Panc1 (cell line): Measurements from ENCODE around the gene OSBPL5. TPM values are rescaled to one million over a fixed set of nuclear protein-coding genes. Genes with fewer than 3 reads are reported as not detected.
A peak's percentile ranks its signal among the peaks of the same experiment; 100 is the strongest.

Source experiments
- ATAC-seq: fragments of 200-7000 bp; cut with Tn5 transposase; 2 replicates; pipeline ENCODE4 v1.9.1; 2020; ENCODE audit warnings: mild to moderate bottlenecking, moderate library complexity
- BruUV-seq: library from RNA; stranded (reverse); fragments of 400-500 nt; replicated peaks from 2 replicates; lab custom pipeline; 2021; lab: Mats Ljungman, UMichigan
- CTCF ChIA-PET: fragments of 300-600 bp; sonication (Branson Sonifier 250); formaldehyde crosslinking; loops from one replicate; lab custom pipeline; 2022; ENCODE audit warnings: antibody characterized with exemption; lab: Charles Lee
- POLR2A ChIA-PET: fragments of 300-600 bp; sonication (Branson Sonifier 250); formaldehyde crosslinking; loops from one replicate; lab custom pipeline; 2022; ENCODE audit warnings: antibody characterized with exemption; lab: Charles Lee
- DNase-seq: peaks from one replicate; pipeline ENCODE4 v3.0.0-alpha.2; 2010; ENCODE audit warnings: low read depth, low spot score
- H3K27ac ChIP-seq: 2 replicates; pipeline ENCODE4 v1.5.1; 2011; ENCODE audit warnings: mild to moderate bottlenecking, low read length, inconsistent platforms
- H3K27me3 ChIP-seq: fragments of 200-500 bp; sonication (Bioruptor generic); 2 replicates; pipeline ENCODE4 v1.6.0; 2014; ENCODE audit warnings: low read length, inconsistent platforms; ENCODE audit not compliant: control insufficient read depth, insufficient read depth
- H3K36me3 ChIP-seq: fragments of 200-500 bp; sonication (Bioruptor generic); 2 replicates; pipeline ENCODE4 v1.5.1; 2014; ENCODE audit warnings: inconsistent platforms, mild to moderate bottlenecking, low read length, moderate library complexity; ENCODE audit not compliant: control insufficient read depth, insufficient read depth
- H3K4me1 ChIP-seq: 2 replicates; pipeline ENCODE4 v1.5.1; 2011; ENCODE audit warnings: inconsistent platforms, mild to moderate bottlenecking, low read length, moderate library complexity; ENCODE audit not compliant: control insufficient read depth, insufficient read depth
- H3K4me3 ChIP-seq, 2 experiments: 2 replicates each; pipeline ENCODE4 v1.5.1; 2011 to 2012; ENCODE audit warnings: low read depth in 2 of 2, low read length in 2 of 2, mild to moderate bottlenecking in 2 of 2, inconsistent platforms in 1 of 2, moderate library complexity in 1 of 2
- H3K9me3 ChIP-seq: fragments of 200-500 bp; sonication (Bioruptor generic); 2 replicates; pipeline ENCODE4 v1.5.1; 2014; ENCODE audit warnings: low read depth, mild to moderate bottlenecking, inconsistent platforms, low read length, moderate library complexity; ENCODE audit not compliant: control insufficient read depth, insufficient read depth
- POLR2AphosphoS5 ChIP-seq: IDR thresholded peaks from 2 replicates; pipeline ENCODE4 v1.6.1; 2012; ENCODE audit warnings: mild to moderate bottlenecking, low read depth, low read length, moderate library complexity
- SIN3A ChIP-seq: IDR thresholded peaks from 2 replicates; pipeline ENCODE4 v1.6.1; 2012; ENCODE audit warnings: low read depth, mild to moderate bottlenecking, low read length, moderate library complexity, borderline replicate concordance; ENCODE audit not compliant: insufficient read depth
- TCF7L2 ChIP-seq: IDR thresholded peaks from 2 replicates; pipeline ENCODE4 v1.6.1; 2011; ENCODE audit warnings: mild to moderate bottlenecking, low read depth, low read length, inconsistent platforms
- in situ Hi-C: cut with HindIII; loops from 2 replicates; pipeline ENCODE4 v1.10.0; 2016; ENCODE audit warnings: low sequenced_read_pairs, low pct_unique_long_range_greater_than_20kb
- intact Hi-C: fragments of 100-400 bp; cut with micrococcal nuclease; formaldehyde crosslinking; loops from one replicate; pipeline ENCODE4 v1.10.0; 2022; ENCODE audit not compliant: unreplicated experiment
- total RNA-seq: library from RNA; stranded (reverse); gene quantifications from one replicate; pipeline ENCODE4 v1.2.1, GENCODE V29; 2021; ENCODE audit not compliant: unreplicated experiment
- TF ChIP-seq, protein P1 (sequence below), 2 experiments: IDR thresholded peaks; 2 replicates each; pipeline ENCODE4 v1.6.1; 2011 to 2012; ENCODE audit warnings: low read depth in 2 of 2, control low read depth in 1 of 2, low read length in 1 of 2, mild to moderate bottlenecking in 1 of 2, moderate library complexity in 1 of 2; ENCODE audit not compliant: insufficient read depth in 1 of 2
- TF ChIP-seq, protein P2 (sequence below): fragments of 450-650 bp; IDR thresholded peaks from 2 replicates; pipeline ENCODE4 v1.5.1; 2017; ENCODE audit warnings: mild to moderate bottlenecking

OSBPL5 gene
- total RNA-seq, 1 experiment from 2014 or later, result 20.2 TPM

DNA sequence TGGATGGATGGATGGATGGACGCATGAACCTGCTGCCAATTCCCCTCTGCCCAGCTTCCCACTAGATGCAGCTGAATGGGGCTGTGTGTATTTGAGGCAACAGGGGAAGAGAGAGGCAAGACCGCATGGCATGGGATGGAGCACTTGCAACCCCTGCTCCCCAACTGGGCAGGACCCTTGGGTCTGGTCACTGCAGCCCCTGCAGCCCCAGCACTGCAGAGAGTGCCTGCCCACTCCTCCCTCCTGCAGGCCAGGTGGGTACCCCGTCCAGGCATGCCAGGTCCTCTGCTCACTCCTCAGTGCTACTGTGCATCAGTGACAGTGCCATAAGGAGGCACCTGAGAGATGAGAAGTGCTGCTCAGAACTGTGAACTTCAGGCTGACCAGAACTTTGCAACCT is 40.3 kb downstream of the OSBPL5 start:
- Histone ChIP-seq H3K4me1 (no peaks in the 10 kb centered on the region), H3K36me3 (no peaks in the 10 kb centered on the region), H3K27ac (no peak overlapping the region), H3K4me3 (no peak overlapping the region), H3K9me3 (no peaks in the 10 kb centered on the region), H3K27me3 (no peaks in the 10 kb centered on the region)
- ATAC-seq (peak; percentile 14; the same call in 1 of the 2 replicates), DNase-seq (no peak)
- TF ChIP-seq, protein P1, sequence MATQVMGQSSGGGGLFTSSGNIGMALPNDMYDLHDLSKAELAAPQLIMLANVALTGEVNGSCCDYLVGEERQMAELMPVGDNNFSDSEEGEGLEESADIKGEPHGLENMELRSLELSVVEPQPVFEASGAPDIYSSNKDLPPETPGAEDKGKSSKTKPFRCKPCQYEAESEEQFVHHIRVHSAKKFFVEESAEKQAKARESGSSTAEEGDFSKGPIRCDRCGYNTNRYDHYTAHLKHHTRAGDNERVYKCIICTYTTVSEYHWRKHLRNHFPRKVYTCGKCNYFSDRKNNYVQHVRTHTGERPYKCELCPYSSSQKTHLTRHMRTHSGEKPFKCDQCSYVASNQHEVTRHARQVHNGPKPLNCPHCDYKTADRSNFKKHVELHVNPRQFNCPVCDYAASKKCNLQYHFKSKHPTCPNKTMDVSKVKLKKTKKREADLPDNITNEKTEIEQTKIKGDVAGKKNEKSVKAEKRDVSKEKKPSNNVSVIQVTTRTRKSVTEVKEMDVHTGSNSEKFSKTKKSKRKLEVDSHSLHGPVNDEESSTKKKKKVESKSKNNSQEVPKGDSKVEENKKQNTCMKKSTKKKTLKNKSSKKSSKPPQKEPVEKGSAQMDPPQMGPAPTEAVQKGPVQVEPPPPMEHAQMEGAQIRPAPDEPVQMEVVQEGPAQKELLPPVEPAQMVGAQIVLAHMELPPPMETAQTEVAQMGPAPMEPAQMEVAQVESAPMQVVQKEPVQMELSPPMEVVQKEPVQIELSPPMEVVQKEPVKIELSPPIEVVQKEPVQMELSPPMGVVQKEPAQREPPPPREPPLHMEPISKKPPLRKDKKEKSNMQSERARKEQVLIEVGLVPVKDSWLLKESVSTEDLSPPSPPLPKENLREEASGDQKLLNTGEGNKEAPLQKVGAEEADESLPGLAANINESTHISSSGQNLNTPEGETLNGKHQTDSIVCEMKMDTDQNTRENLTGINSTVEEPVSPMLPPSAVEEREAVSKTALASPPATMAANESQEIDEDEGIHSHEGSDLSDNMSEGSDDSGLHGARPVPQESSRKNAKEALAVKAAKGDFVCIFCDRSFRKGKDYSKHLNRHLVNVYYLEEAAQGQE (IDR thresholded peaks at IDR 0.05; ENCODE audit: insufficient read depth in 1 of 2, low read depth in 2 of 2, low read length in 1 of 2), result no peak
- TF ChIP-seq SIN3A, result no peak
- TF ChIP-seq POLR2AphosphoS5, result no peak
- TF ChIP-seq, protein P2, sequence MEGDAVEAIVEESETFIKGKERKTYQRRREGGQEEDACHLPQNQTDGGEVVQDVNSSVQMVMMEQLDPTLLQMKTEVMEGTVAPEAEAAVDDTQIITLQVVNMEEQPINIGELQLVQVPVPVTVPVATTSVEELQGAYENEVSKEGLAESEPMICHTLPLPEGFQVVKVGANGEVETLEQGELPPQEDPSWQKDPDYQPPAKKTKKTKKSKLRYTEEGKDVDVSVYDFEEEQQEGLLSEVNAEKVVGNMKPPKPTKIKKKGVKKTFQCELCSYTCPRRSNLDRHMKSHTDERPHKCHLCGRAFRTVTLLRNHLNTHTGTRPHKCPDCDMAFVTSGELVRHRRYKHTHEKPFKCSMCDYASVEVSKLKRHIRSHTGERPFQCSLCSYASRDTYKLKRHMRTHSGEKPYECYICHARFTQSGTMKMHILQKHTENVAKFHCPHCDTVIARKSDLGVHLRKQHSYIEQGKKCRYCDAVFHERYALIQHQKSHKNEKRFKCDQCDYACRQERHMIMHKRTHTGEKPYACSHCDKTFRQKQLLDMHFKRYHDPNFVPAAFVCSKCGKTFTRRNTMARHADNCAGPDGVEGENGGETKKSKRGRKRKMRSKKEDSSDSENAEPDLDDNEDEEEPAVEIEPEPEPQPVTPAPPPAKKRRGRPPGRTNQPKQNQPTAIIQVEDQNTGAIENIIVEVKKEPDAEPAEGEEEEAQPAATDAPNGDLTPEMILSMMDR, result no peak
- TF ChIP-seq TCF7L2, result no peak
- ChIA-PET CTCF (interaction anchor here (0.6 kb wide), 1 partner anchor 13 kb away, joined by 3 read pairs; no protein-coding TSS in a partner anchor), POLR2A (interaction anchor here (0.6 kb wide), 1 partner anchor 1300 kb away, joined by 3 read pairs; no protein-coding TSS in a partner anchor)
- intact Hi-C loops, result no loop called here
- in situ Hi-C loops, result no loop called here
- no TSS peak for BruUV-seq

DNA sequence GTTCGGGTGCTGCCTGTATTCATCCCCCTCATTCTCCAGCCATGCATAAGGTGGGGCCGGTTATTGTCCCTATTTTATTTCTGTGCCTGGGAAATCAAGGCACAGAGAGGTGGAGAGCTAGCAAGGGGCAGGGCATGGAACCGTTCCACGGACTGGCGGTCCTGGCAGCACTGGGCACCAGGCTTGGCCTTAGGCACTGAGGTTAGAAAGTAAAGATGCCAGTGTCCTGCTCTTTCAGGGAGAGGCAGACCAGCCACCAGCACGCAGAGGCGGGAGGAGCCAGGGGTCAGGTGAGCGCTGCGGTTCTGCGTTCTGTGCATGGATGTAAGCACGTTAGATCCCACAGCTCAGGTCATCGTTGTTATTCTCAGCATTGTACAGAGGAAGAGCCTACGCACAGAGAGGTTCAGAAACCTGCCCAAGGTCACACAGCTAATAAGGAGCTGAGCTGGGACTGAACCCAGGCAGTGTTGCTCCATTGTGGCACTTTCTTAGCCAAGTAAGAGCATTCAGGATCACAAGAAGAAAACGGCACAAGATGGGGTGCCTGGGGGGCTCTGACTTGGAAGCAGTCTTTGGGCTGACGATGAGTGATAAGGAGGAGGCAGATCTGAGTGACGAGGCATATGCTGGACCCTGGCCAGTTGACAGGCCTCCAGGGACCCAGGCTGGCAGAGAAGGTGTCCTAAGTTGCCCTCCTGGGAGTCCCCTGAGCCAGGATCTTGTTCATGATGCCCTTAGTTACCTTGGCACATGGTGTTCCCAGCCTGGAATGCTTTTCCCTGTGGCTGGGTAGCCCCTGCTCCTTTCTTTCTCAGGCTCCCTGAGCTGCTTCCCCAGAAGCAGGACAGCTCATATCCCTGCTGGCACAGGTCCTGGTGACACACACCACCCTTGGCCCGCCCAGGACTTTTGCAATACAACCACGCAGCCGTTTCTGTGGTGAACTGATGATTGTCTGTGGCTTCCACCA is 41.1 kb downstream of the OSBPL5 start:
- ATAC-seq (peak; percentile 72), DNase-seq (peak; percentile 76)
- no peaks in the 10 kb centered on the region for H3K36me3 ChIP-seq
- no peaks in the 10 kb centered on the region for H3K27me3 ChIP-seq
- H3K4me1 ChIP-seq, result no peaks in the 10 kb centered on the region
- intact Hi-C loops (no loop called here), in situ Hi-C loops (no loop called here)
- H3K9me3 ChIP-seq, result no peaks in the 10 kb centered on the region
- POLR2A ChIA-PET, result no interaction called here
- no peak overlapping the region for H3K4me3 ChIP-seq
- CTCF ChIA-PET, result interaction anchor here (0.6 to 1.2 kb wide), 2 partner anchors 118 to 285 kb away, joined by 3 read pairs; no protein-coding TSS in a partner anchor
- BruUV-seq, result no TSS peak
- TF ChIP-seq TCF7L2 (no peak), SIN3A (no peak), POLR2AphosphoS5 (no peak)
- TF ChIP-seq, protein P1 (IDR thresholded peaks at IDR 0.05; ENCODE audit: insufficient read depth in 1 of 2, low read depth in 2 of 2, low read length in 1 of 2), result no peak
- TF ChIP-seq, protein P2, result no peak
- no peak overlapping the region for H3K27ac ChIP-seq
